Colonic mucosa (tissue), 4 donors: ENCODE data around the gene TBC1D20. TPM values are rescaled to one million over a fixed set of nuclear protein-coding genes. Genes with fewer than 3 reads are reported as not detected.

Experiments used
- DNase-seq: peaks from one replicate; pipeline ENCODE4 v3.0.0-alpha.2; 2020
- H3K27ac ChIP-seq: fragments of 200-600 bp; one replicate; pipeline ENCODE4 v1.8.0; 2021
- H3K27me3 ChIP-seq: fragments of 200-600 bp; one replicate; pipeline ENCODE4 v1.8.0; 2021
- H3K36me3 ChIP-seq: fragments of 200-600 bp; one replicate; pipeline ENCODE4 v1.8.0; 2021
- H3K4me1 ChIP-seq: fragments of 200-600 bp; one replicate; pipeline ENCODE4 v1.8.0; 2021; ENCODE audit warnings: mild to moderate bottlenecking
- H3K4me3 ChIP-seq: fragments of 200-600 bp; one replicate; pipeline ENCODE4 v1.8.0; 2021
- H3K9ac ChIP-seq, 2 donors: one replicate each; pipeline ENCODE4 v1.7.0; 2013; ENCODE audit warnings: control low read depth in 2 of 2, low read depth in 2 of 2, low read length in 2 of 2
- H3K9me3 ChIP-seq: fragments of 200-600 bp; one replicate; pipeline ENCODE4 v1.8.0; 2021
- intact Hi-C: fragments of 100-400 bp; cut with DNase I; formaldehyde crosslinking; loops from one replicate; pipeline ENCODE4 v1.14.1; 2022
- total RNA-seq, 2 donors: library from RNA; stranded (reverse); fragmentation: NEBNext Ultra II Directional in 1 of 2; extraction: Animal tissue kit (Norgen Biotek cat#: 25700) in 1 of 2; gene quantifications; one replicate each; pipeline ENCODE4 v1.2.1, GENCODE V29; 2021
- TF ChIP-seq, protein P1 (sequence below): fragments of 200-600 bp; IDR thresholded peaks from one replicate; pipeline ENCODE4 v1.8.0; 2022; ENCODE audit warnings: antibody characterized with exemption, mild to moderate bottlenecking
- donor health status: healthy.
- donor health status: DM: no; HTN: no; CAD: no.
- donor health status: DM: no; HTN: no; CAD: no.

The TBC1D20 gene
- total RNA-seq, 2 donors from 2014 or later, result 25.4 to 31.9 TPM

DNA sequence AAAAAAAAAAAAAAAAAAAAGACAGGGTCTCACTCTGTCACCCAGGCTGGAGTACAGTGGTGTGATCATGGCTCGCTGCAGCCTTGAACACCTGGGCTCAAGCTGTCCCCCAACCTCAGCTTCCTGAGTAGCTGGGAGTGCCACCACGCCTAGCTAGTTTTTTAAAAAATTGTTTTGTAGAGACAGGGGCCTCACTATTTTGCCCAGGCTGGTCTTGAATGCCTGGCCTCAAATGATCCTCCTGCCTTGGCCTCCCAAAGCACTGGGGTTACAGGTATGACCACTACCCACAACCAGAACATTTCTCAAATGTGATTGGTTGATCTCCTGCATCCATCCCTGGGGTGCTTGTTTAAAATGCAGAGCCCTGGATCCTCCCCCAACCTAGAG is 59.8 kb downstream of the TBC1D20 start:
- Histone ChIP-seq H3K27me3 (no peaks in the 10 kb centered on the region), H3K4me3 (no peak overlapping the region), H3K4me1 (no peaks in the 10 kb centered on the region), H3K9me3 (no peaks in the 10 kb centered on the region), H3K9ac (no peak overlapping the region), H3K36me3 (no peaks in the 10 kb centered on the region), H3K27ac (peak overlapping the region; percentile 74)
- intact Hi-C loops, result no loop called here
- TF ChIP-seq, protein P1, sequence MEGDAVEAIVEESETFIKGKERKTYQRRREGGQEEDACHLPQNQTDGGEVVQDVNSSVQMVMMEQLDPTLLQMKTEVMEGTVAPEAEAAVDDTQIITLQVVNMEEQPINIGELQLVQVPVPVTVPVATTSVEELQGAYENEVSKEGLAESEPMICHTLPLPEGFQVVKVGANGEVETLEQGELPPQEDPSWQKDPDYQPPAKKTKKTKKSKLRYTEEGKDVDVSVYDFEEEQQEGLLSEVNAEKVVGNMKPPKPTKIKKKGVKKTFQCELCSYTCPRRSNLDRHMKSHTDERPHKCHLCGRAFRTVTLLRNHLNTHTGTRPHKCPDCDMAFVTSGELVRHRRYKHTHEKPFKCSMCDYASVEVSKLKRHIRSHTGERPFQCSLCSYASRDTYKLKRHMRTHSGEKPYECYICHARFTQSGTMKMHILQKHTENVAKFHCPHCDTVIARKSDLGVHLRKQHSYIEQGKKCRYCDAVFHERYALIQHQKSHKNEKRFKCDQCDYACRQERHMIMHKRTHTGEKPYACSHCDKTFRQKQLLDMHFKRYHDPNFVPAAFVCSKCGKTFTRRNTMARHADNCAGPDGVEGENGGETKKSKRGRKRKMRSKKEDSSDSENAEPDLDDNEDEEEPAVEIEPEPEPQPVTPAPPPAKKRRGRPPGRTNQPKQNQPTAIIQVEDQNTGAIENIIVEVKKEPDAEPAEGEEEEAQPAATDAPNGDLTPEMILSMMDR, result no peak
- no peak for DNase-seq

DNA sequence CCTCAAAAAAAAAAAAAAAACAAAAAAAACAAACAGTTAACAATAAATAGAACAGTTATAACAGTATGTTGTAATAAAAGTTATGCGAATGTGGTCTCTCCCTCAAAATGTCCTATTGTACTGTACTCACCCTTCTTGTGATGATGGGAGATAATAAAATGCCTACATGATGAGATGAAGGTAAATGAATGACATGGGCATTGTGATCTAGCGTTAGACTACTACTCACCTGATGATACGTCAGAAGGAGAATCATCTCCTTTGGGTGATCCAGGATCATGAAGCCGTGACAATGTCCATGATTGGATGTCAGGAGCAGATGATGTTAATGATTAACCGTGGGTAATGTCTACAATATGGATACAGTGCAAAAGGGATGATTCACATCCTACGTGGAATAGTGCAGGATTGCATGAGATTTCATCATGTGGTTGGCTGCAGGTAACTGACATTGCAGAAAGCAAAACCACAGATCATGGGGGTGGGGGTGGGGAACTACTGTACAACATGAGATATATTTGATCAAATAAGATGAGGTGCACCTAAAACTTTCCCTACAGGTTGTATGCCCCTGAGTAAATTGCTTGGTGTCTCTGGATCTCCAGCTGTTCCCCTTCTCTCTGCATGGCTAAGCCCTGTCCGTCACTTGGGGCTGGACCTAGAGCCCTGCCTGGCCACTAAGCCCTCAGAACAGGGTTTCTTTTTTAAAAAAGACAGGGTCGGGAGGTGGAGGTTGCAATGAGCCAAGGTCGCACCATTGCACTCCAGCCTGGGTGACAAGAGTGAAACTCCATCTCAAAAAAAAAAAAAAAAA is 60.4 kb downstream of the TBC1D20 start:
- peak; percentile 58 for DNase-seq
- intact Hi-C loops, result no loop called here
- Histone ChIP-seq H3K27ac (peak overlapping the region; percentile 74), H3K36me3 (no peaks in the 10 kb centered on the region), H3K27me3 (no peaks in the 10 kb centered on the region), H3K4me1 (no peaks in the 10 kb centered on the region), H3K4me3 (no peak overlapping the region), H3K9ac (no peak overlapping the region), H3K9me3 (no peaks in the 10 kb centered on the region)
- TF ChIP-seq, protein P1, result no peak

DNA sequence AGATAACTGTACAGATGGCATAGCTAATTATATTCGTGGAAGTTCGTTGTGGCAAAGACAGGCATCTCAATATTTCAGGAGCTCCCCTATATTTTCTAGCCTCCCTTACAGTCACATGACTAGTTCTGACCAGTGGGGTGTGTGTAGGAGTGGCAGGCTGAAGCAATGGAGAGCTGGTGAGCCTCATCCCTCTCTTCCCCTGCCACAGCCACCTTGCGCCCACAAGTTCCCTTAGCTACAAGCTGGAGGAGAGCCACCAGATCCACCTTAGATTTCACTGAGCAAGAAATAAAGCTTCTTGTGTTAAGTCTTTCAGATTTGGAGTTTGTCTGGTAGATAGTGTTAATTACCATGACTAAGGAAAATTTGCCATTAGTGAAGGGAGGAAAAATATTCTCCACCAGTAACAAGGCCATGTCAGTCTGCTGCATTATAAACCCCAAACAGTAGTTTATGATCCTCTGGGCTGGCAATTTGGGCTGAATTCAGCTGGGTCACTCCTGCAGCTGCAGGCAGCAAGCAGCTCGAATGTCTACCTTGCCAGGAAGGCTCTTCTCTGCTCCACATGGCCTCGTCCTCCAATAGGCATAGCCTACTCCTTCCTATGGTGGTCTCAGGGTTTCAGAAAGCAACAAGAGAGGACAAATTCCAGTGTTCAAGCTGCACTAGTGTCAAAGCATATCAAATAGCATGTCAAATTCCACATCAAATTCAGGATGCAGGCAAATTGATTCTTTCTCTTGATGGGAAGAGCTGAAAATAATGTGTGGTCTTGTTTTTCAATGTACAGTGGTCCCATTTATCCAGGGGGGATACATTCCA is 61.7 kb downstream of the TBC1D20 start:
- Histone ChIP-seq H3K4me3 (no peak overlapping the region), H3K9ac (no peak overlapping the region), H3K27me3 (no peaks in the 10 kb centered on the region), H3K27ac (peak overlapping the region; percentile 62), H3K4me1 (no peaks in the 10 kb centered on the region), H3K36me3 (peaks cover 7% of the 10 kb centered on the region), H3K9me3 (no peaks in the 10 kb centered on the region)
- TF ChIP-seq, protein P1, result no peak
- no peak for DNase-seq
- intact Hi-C loops, result no loop called here

DNA sequence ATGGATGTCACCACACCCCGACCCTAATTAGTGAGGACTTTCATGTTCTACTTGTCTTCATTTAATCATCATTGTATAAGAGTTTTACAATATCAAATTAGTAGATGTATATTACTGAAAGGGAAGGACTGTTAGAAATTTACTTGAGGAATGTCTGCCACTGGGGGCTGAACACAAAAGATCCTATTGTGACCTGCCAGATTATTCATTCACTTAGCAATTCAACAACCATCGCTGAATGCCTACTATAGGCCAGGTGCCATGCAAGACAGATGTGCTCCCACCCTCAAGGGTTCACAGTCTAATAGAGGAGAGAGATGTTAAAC is 62.2 kb downstream of the TBC1D20 start:
- Histone ChIP-seq H3K4me3 (no peak overlapping the region), H3K27ac (no peak overlapping the region), H3K9ac (no peak overlapping the region), H3K27me3 (no peaks in the 10 kb centered on the region), H3K9me3 (no peaks in the 10 kb centered on the region), H3K4me1 (no peaks in the 10 kb centered on the region), H3K36me3 (peaks cover 7% of the 10 kb centered on the region)
- no peak for DNase-seq
- TF ChIP-seq, protein P1, result no peak
- intact Hi-C loops, result no loop called here

DNA sequence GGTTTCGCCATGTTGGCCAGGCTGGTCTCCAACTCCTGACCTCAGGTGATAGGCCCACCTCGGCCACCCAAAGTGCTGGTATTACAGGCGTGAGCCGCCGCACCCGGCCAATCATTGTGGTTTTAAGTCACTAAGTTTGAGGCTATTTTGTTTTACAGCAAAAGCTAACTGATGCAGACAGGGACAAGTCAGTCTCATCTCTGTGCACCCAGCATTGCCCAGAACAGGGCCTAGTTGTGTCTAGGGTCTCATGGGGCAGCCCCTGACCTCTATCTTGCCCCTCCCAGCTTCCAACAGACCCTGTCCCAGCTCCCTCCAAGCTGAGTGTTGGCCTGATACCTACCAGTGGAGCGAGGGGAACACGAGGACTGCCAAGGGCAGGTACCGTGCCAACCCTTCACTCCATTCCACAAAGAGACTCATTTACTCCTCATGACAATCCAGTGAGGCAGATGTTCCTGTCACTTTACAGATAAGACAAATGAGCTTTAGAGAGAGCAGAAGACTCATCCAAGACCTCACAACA is 63.1 kb downstream of the TBC1D20 start:
- no peak for DNase-seq

More for the DNA sequence above, 63.1 kb downstream of the TBC1D20 start:
- no peaks in the 10 kb centered on the region for H3K9me3 ChIP-seq
- no peak overlapping the region for H3K27ac ChIP-seq
- no peak overlapping the region for H3K9ac ChIP-seq
- H3K36me3 ChIP-seq, result peaks cover 7% of the 10 kb centered on the region
- H3K27me3 ChIP-seq, result no peaks in the 10 kb centered on the region
- H3K4me3 ChIP-seq, result no peak overlapping the region
- TF ChIP-seq, protein P1, result no peak
- intact Hi-C loops, result no loop called here
- no peaks in the 10 kb centered on the region for H3K4me1 ChIP-seq
